ENCODE results near the gene MOCS3. TPM values are rescaled to one million over a fixed set of nuclear protein-coding genes. Genes with fewer than 3 reads are reported as not detected.
A peak's percentile ranks its signal among the peaks of the same experiment; 100 is the strongest.
"Not testable (repeated sequence)": the region's sequence is repeated elsewhere in the genome, so short reads cannot be mapped to it uniquely, and the experiment has no call there.

The MOCS3 gene
- total RNA-seq, 1 donor from 2014 or later, result 4.7 TPM

- DNase-seq, result no peak
Observed at GRCh38 chr20:50932016-50932485, 26.6 kb upstream of the MOCS3 start.

- no peak for DNase-seq
Observed at GRCh38 chr20:50932691-50933280, 25.8 kb upstream of the MOCS3 start.

- no peak for DNase-seq
Observed at GRCh38 chr20:50933589-50933988, 25.0 kb upstream of the MOCS3 start.

GRCh38 chr20:50943069-50943468, 15.5 kb upstream of the MOCS3 start:
- no peak for DNase-seq

- no peak for DNase-seq
Observed at GRCh38 chr20:50948132-50948785, 10.4 kb upstream of the MOCS3 start.

GRCh38 chr20:50953196-50953595, 5.4 kb upstream of the MOCS3 start:
- no peak for DNase-seq

- DNase-seq, result no peak
Observed at GRCh38 chr20:50953821-50954220, 4.8 kb upstream of the MOCS3 start.

GRCh38 chr20:50957276-50957675, 1.3 kb upstream of the MOCS3 start:
- DNase-seq, result peak; percentile 8

GRCh38 chr20:50957798-50958614, 612 bp upstream of the MOCS3 start, which contains the start of gene DPM1:
TSS of gene DPM1 (minus strand) at chr20:50958532. CDS start at chr20:50958523, 9 bp downstream.
- DNase-seq, result peak; percentile 11

GRCh38 chr20:50959543-50960126, 1.0 kb downstream of the MOCS3 start:
- DNase-seq, result no peak

GRCh38 chr20:50967586-50967985, 9.0 kb downstream of the MOCS3 start:
- peak; percentile 11 for DNase-seq

GRCh38 chr20:50968289-50968688, 9.7 kb downstream of the MOCS3 start:
- DNase-seq, result no peak

- DNase-seq, result peak; percentile 55
Observed at GRCh38 chr20:50969435-50969834, 10.8 kb downstream of the MOCS3 start.

- DNase-seq, result no peak
Observed at GRCh38 chr20:50969912-50970311, 11.3 kb downstream of the MOCS3 start.

GRCh38 chr20:50975701-50976330, 17.2 kb downstream of the MOCS3 start:
- DNase-seq, result no peak

GRCh38 chr20:50977066-50978021, 18.7 kb downstream of the MOCS3 start:
- no peak for DNase-seq

- not testable (repeated sequence) for DNase-seq
Observed at GRCh38 chr20:50978533-50978932, 19.9 kb downstream of the MOCS3 start.

GRCh38 chr20:50980071-50980681, 21.6 kb downstream of the MOCS3 start:
- no peak for DNase-seq

GRCh38 chr20:50980851-50981713, 22.5 kb downstream of the MOCS3 start:
- DNase-seq, result peak; percentile 82

GRCh38 chr20:50981714-50982048, 23.1 kb downstream of the MOCS3 start:
- no peak for DNase-seq

Data from tongue (tissue), 2 donors.